ENCODE results near the gene CCM2L. TPM values are rescaled to one million over a fixed set of nuclear protein-coding genes. Genes with fewer than 3 reads are reported as not detected.

The CCM2L gene
- total and polyA plus RNA-seq, 2 of the 4 experiments (the other 2 are of a cell fraction): not detected

DNA sequence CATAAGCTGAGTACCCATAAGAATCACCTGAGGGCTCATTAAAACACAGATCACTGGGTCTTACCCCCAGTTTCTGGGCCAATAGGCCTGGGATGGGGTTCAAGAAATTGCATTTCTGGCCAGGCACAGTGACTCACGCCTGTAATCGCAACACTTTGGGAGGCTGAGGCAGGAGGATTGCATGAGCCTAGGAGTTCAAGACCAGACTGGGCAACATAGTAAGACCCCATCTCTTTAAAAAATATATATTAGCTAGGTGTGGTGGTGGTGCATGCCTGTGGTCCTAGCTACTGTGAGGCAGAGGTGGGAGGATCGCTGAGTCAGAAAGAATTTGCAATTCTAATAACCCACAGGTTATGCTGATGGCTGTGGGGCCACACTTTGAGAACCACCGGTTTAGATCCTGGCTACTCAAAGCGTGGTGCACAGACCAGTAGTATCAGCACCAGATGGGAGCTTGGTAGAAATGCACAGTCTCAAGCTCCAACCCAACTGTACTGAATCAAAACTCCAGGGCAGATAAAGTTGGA is 2.0 kb downstream of the CCM2L start:
- ATAC-seq (ENCODE audit: low read depth): no peak
- Histone ChIP-seq H3K9ac (ENCODE audit: low read depth, low read length) (no peak overlapping the region), H3K9me3 (ENCODE audit: control insufficient read depth, insufficient read depth, low read length) (no peaks in the 10 kb centered on the region), H3K36me3 (ENCODE audit: control insufficient read depth, insufficient read depth, low read length) (no peaks in the 10 kb centered on the region), H3K9me1 (ENCODE audit: insufficient read depth, low read length) (no peaks in the 10 kb centered on the region), H3K27me3 (ENCODE audit: control insufficient read depth, insufficient read depth, low read length) (peaks cover 53% of the 10 kb centered on the region), H3K4me2 (ENCODE audit: low read depth, low read length) (no peak overlapping the region), H2AFZ (replicated peaks; ENCODE audit: low read length, poor library complexity) (no peak overlapping the region), H4K91ac (ENCODE audit: insufficient read depth, low read depth, low read length) (no peak overlapping the region), H2AK9ac (replicated peaks; ENCODE audit: low read depth, low read length, poor library complexity) (no peak overlapping the region), H4K8ac (ENCODE audit: low read depth in 2 of 2, low read length in 2 of 2) (no peak overlapping the region), H3K18ac (ENCODE audit: low read depth, low read length) (no peak overlapping the region), H2AK5ac (ENCODE audit: low read depth, low read length) (no peak overlapping the region), H2BK5ac (ENCODE audit: low read depth, low read length, poor library complexity, severe bottlenecking) (no peak overlapping the region), H3K23ac (ENCODE audit: low read depth, low read length) (no peak overlapping the region), H2BK20ac (ENCODE audit: low read depth, low read length) (no peak overlapping the region), H3K4me1 (ENCODE audit: control insufficient read depth, insufficient read depth, low read length) (no peaks in the 10 kb centered on the region), H2BK120ac (ENCODE audit: low read depth, low read length) (no peak overlapping the region), H4K5ac (ENCODE audit: low read depth, low read length) (no peak overlapping the region), H3K79me1 (ENCODE audit: low read depth in 1 of 2, low read length in 2 of 2) (no peaks in the 10 kb centered on the region), H4K20me1 (ENCODE audit: insufficient read depth, low read length) (no peaks in the 10 kb centered on the region), H3K4ac (ENCODE audit: low read depth, low read length) (no peak overlapping the region), H2BK15ac (ENCODE audit: low read depth, low read length) (no peak overlapping the region), H3K14ac (replicated peaks; ENCODE audit: low read depth, low read length) (no peak overlapping the region), H3K27ac (ENCODE audit: insufficient read depth, low read length) (no peak overlapping the region), H3K56ac (ENCODE audit: extremely low read depth, insufficient read depth, low read length) (no peak overlapping the region), H3K4me3 (ENCODE audit: insufficient read depth, low read depth, low read length) (no peak overlapping the region)
- ChIA-PET CTCF (interaction anchor here (1.4 kb wide), 1 partner anchor 19 kb away, joined by 3 read pairs; no protein-coding TSS in a partner anchor), POLR2A (ENCODE audit: unreplicated experiment) (no interaction called here)
- in situ Hi-C loops (cut with MboI; ENCODE audit: low sequenced_read_pairs) (no loop called here), dilution Hi-C loops (cut with HindIII; ENCODE audit: low sequenced_read_pairs, unreplicated experiment) (no loop called here), intact Hi-C loops (cut with micrococcal nuclease) (no loop called here)
- TF ChIP-seq, protein P1, sequence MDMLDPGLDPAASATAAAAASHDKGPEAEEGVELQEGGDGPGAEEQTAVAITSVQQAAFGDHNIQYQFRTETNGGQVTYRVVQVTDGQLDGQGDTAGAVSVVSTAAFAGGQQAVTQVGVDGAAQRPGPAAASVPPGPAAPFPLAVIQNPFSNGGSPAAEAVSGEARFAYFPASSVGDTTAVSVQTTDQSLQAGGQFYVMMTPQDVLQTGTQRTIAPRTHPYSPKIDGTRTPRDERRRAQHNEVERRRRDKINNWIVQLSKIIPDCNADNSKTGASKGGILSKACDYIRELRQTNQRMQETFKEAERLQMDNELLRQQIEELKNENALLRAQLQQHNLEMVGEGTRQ (IDR thresholded peaks at IDR 0.05; ENCODE audit: low read depth, low read length): no peak
- TF ChIP-seq CEBPB (IDR thresholded peaks at IDR 0.05; ENCODE audit: low read depth, low read length) (no peak), RFX5 (IDR thresholded peaks at IDR 0.05; ENCODE audit: low read depth, low read length) (no peak), FOS (IDR thresholded peaks at IDR 0.05; ENCODE audit: low read depth, low read length) (no peak), MXI1 (IDR thresholded peaks at IDR 0.05; ENCODE audit: borderline replicate concordance, low read depth, low read length) (no peak), CHD1 (IDR thresholded peaks at IDR 0.05; ENCODE audit: low read depth, low read length) (no peak), BHLHE40 (IDR thresholded peaks at IDR 0.05; ENCODE audit: low read depth, low read length) (no peak), MAZ (IDR thresholded peaks at IDR 0.05; ENCODE audit: borderline replicate concordance, low read depth, low read length) (no peak), NFE2L2 (IDR thresholded peaks at IDR 0.05; ENCODE audit: low read depth, low read length) (no peak), POLR2A (IDR thresholded peaks at IDR 0.05; ENCODE audit: low read depth, low read length) (no peak), RCOR1 (IDR thresholded peaks at IDR 0.05; ENCODE audit: insufficient replicate concordance, low read length) (no peak), MAFK (IDR thresholded peaks at IDR 0.05; ENCODE audit: low read depth, low read length) (no peak), CTCF (conservative IDR thresholded peaks at IDR 0.05; ENCODE audit: low read depth, low read length) (no peak), RAD21 (IDR thresholded peaks at IDR 0.05; ENCODE audit: low read length) (no peak)
- TF ChIP-seq, protein P2, sequence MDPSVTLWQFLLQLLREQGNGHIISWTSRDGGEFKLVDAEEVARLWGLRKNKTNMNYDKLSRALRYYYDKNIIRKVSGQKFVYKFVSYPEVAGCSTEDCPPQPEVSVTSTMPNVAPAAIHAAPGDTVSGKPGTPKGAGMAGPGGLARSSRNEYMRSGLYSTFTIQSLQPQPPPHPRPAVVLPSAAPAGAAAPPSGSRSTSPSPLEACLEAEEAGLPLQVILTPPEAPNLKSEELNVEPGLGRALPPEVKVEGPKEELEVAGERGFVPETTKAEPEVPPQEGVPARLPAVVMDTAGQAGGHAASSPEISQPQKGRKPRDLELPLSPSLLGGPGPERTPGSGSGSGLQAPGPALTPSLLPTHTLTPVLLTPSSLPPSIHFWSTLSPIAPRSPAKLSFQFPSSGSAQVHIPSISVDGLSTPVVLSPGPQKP (IDR thresholded peaks at IDR 0.05; ENCODE audit: borderline replicate concordance, low read depth, low read length): no peak
- BruUV-seq (replicated peaks): no TSS peak
- WGBS, 2 experiments (ENCODE audit: extremely low coverage in 2 of 2, insufficient read length in 1 of 2): no CpG with 5 or more reads among the region's 5 CpGs
- DNase-seq: no peak
